Spinal cord (tissue), 10 donors: ENCODE results near the gene SPTBN5. TPM values are rescaled to one million over a fixed set of nuclear protein-coding genes. Genes with fewer than 3 reads are reported as not detected.

Experiments
- DNase-seq, 6 donors: peaks; one replicate each; pipeline versions ENCODE4 v3.0.0 to v3.0.0-alpha.2; 2013 to 2015; ENCODE audit warnings: low spot score in 6 of 6, low read depth in 4 of 6
- H3K27ac ChIP-seq: one replicate; pipeline ENCODE4 v1.5.1; 2013; ENCODE audit warnings: low read depth, low read length, control low read depth
- H3K27me3 ChIP-seq: one replicate; pipeline ENCODE4 v1.6.1; 2013; ENCODE audit warnings: low read length; ENCODE audit not compliant: control insufficient read depth, insufficient read depth
- H3K36me3 ChIP-seq: one replicate; pipeline ENCODE4 v1.6.1; 2013; ENCODE audit warnings: low read length; ENCODE audit not compliant: control insufficient read depth, insufficient read depth
- H3K4me1 ChIP-seq: one replicate; pipeline ENCODE4 v1.6.1; 2013; ENCODE audit warnings: low read length; ENCODE audit not compliant: control insufficient read depth, insufficient read depth
- H3K4me3 ChIP-seq: one replicate; pipeline ENCODE4 v1.5.1; 2013; ENCODE audit warnings: low read depth, low read length, control low read depth
- H3K9me3 ChIP-seq: one replicate; pipeline ENCODE4 v1.6.1; 2013; ENCODE audit warnings: low read length; ENCODE audit not compliant: control insufficient read depth, insufficient read depth
- WGBS: methylation state at CpG from one replicate; pipeline ENCODE4 v1.1.5; 2013; ENCODE audit warnings: missing lambda C conversion rate; ENCODE audit not compliant: insufficient coverage; 5-methylcytosine and 5-hydroxymethylcytosine counted together
- polyA plus RNA-seq, 2 donors: library from polyadenylated mRNA; unstranded; fragments of 120-200 nt; gene quantifications; one replicate each; pipeline ENCODE4 v1.2.1, GENCODE V29; 2013; ENCODE audit not compliant: insufficient read length in 2 of 2
- total RNA-seq, 2 donors: library from RNA; depleted of rRNA in 1 of 2; stranded (reverse); fragments of 120-200 nt in 1 of 2; fragments of >200 nt in 1 of 2; gene quantifications; one replicate each; pipeline versions ENCODE4 v1.2.3 to v1.2.4, GENCODE V29; 2013 to 2014
- donor health status: healthy.

SPTBN5 gene
- total and polyA plus RNA-seq, 4 donors: 0.69 to 4.2 (median 2.5) TPM

- H3K27ac ChIP-seq: no peak overlapping the region
- DNase-seq: no peak
- H3K27me3 ChIP-seq: no peaks in the 10 kb centered on the region
- no peaks in the 10 kb centered on the region for H3K9me3 ChIP-seq
- H3K4me1 ChIP-seq: peaks cover 45% of the 10 kb centered on the region
- WGBS: 62% methylated on average over 12 of the region's 17 CpGs
- H3K36me3 ChIP-seq: peaks cover 28% of the 10 kb centered on the region
- no peak overlapping the region for H3K4me3 ChIP-seq
Observed at GRCh38 chr15:41852736-41853590, 40.9 kb downstream of the SPTBN5 start.

GRCh38 chr15:41851755-41852370 is 42.0 kb downstream of the SPTBN5 start:
- Histone ChIP-seq H3K4me1 (peaks cover 45% of the 10 kb centered on the region), H3K27me3 (no peaks in the 10 kb centered on the region), H3K27ac (no peak overlapping the region), H3K4me3 (no peak overlapping the region), H3K36me3 (peaks cover 39% of the 10 kb centered on the region), H3K9me3 (no peaks in the 10 kb centered on the region)
- WGBS: 75% methylated on average over 8 of the region's 8 CpGs
- no peak for DNase-seq

- peaks cover 45% of the 10 kb centered on the region for H3K4me1 ChIP-seq
- H3K4me3 ChIP-seq: no peak overlapping the region
- peaks cover 47% of the 10 kb centered on the region for H3K36me3 ChIP-seq
- no peak overlapping the region for H3K27ac ChIP-seq
- 60% methylated on average over 11 of the region's 11 CpGs for WGBS
- H3K27me3 ChIP-seq: no peaks in the 10 kb centered on the region
- no peaks in the 10 kb centered on the region for H3K9me3 ChIP-seq
- no peak for DNase-seq
Observed at GRCh38 chr15:41851167-41851523, 42.7 kb downstream of the SPTBN5 start.

- H3K4me3 ChIP-seq: no peak overlapping the region
- WGBS: 80% methylated on average over 15 of the region's 16 CpGs
- peaks cover 44% of the 10 kb centered on the region for H3K4me1 ChIP-seq
- no peak for DNase-seq
- H3K27ac ChIP-seq: no peak overlapping the region
- no peaks in the 10 kb centered on the region for H3K9me3 ChIP-seq
- H3K36me3 ChIP-seq: peaks cover 52% of the 10 kb centered on the region
- no peaks in the 10 kb centered on the region for H3K27me3 ChIP-seq
Observed at GRCh38 chr15:41850482-41851166, 43.2 kb downstream of the SPTBN5 start.

GRCh38 chr15:41849861-41850260 is 44.0 kb downstream of the SPTBN5 start:
- Histone ChIP-seq H3K36me3 (peaks cover 60% of the 10 kb centered on the region), H3K27me3 (no peaks in the 10 kb centered on the region), H3K4me1 (peaks cover 36% of the 10 kb centered on the region), H3K27ac (no peak overlapping the region), H3K4me3 (no peak overlapping the region), H3K9me3 (no peaks in the 10 kb centered on the region)
- WGBS: 81% methylated on average over 6 of the region's 8 CpGs
- no peak for DNase-seq

GRCh38 chr15:41849204-41849603 is 44.6 kb downstream of the SPTBN5 start:
- Histone ChIP-seq H3K36me3 (peaks cover 66% of the 10 kb centered on the region), H3K4me3 (no peak overlapping the region), H3K27me3 (no peaks in the 10 kb centered on the region), H3K4me1 (peaks cover 30% of the 10 kb centered on the region), H3K9me3 (no peaks in the 10 kb centered on the region), H3K27ac (no peak overlapping the region)
- 79% methylated on average over 4 of the region's 6 CpGs for WGBS
- DNase-seq: no peak

GRCh38 chr15:41848631-41849030 is 45.2 kb downstream of the SPTBN5 start:
- no peaks in the 10 kb centered on the region for H3K27me3 ChIP-seq
- H3K36me3 ChIP-seq: peaks cover 72% of the 10 kb centered on the region
- H3K9me3 ChIP-seq: no peaks in the 10 kb centered on the region
- H3K4me1 ChIP-seq: peaks cover 24% of the 10 kb centered on the region
- H3K27ac ChIP-seq: no peak overlapping the region
- H3K4me3 ChIP-seq: no peak overlapping the region
- DNase-seq: no peak
- WGBS: 79% methylated on average over 6 of the region's 10 CpGs

GRCh38 chr15:41847981-41848380 is 45.9 kb downstream of the SPTBN5 start:
- WGBS: 93% methylated on average over 9 of the region's 9 CpGs
- H3K4me1 ChIP-seq: peaks cover 17% of the 10 kb centered on the region
- H3K27ac ChIP-seq: no peak overlapping the region
- H3K4me3 ChIP-seq: no peak overlapping the region
- no peak for DNase-seq
- peaks cover 75% of the 10 kb centered on the region for H3K36me3 ChIP-seq
- H3K9me3 ChIP-seq: no peaks in the 10 kb centered on the region
- no peaks in the 10 kb centered on the region for H3K27me3 ChIP-seq

- H3K9me3 ChIP-seq: no peaks in the 10 kb centered on the region
- no peaks in the 10 kb centered on the region for H3K27me3 ChIP-seq
- H3K27ac ChIP-seq: no peak overlapping the region
- 85% methylated on average over 14 of the region's 14 CpGs for WGBS
- H3K4me1 ChIP-seq: peaks cover 10% of the 10 kb centered on the region
- H3K4me3 ChIP-seq: no peak overlapping the region
- peaks cover 82% of the 10 kb centered on the region for H3K36me3 ChIP-seq
- DNase-seq: no peak
Observed at GRCh38 chr15:41847206-41847605, 46.6 kb downstream of the SPTBN5 start.
